Measurements from ENCODE around the gene ZDHHC18. TPM values are rescaled to one million over a fixed set of nuclear protein-coding genes. Genes with fewer than 3 reads are reported as not detected.
A peak's percentile ranks its signal among the peaks of the same experiment; 100 is the strongest.

ZDHHC18 gene
- total and polyA plus RNA-seq, 7 donors: 7.5 to 19.4 (median 12.3) TPM

GRCh38 chr1:26856181-26856580, 29.7 kb downstream of the ZDHHC18 start:
- intact Hi-C loops (cut with DNase I): no loop called here
- WGBS, 2 donors: 91 to 92% methylated on average over 11 of the region's 11 CpGs
- Histone ChIP-seq H3K27ac (no peak overlapping the region), H3K9me3 (no peaks in the 10 kb centered on the region), H3K4me1 (peaks cover 0 to 9% (median 6%) of the 10 kb centered on the region in 4 donors), H3K4me3 (no peak overlapping the region), H3K36me3 (peaks cover 8 to 48% (median 30%) of the 10 kb centered on the region in 4 donors), H3K27me3 (no peaks in the 10 kb centered on the region)
- TF ChIP-seq EP300 (IDR thresholded peaks at IDR 0.05) (no peak), POLR2A (IDR thresholded peaks at IDR 0.05) (no peak), POLR2AphosphoS5 (IDR thresholded peaks at IDR 0.05) (no peak)
- TF ChIP-seq, protein P1, sequence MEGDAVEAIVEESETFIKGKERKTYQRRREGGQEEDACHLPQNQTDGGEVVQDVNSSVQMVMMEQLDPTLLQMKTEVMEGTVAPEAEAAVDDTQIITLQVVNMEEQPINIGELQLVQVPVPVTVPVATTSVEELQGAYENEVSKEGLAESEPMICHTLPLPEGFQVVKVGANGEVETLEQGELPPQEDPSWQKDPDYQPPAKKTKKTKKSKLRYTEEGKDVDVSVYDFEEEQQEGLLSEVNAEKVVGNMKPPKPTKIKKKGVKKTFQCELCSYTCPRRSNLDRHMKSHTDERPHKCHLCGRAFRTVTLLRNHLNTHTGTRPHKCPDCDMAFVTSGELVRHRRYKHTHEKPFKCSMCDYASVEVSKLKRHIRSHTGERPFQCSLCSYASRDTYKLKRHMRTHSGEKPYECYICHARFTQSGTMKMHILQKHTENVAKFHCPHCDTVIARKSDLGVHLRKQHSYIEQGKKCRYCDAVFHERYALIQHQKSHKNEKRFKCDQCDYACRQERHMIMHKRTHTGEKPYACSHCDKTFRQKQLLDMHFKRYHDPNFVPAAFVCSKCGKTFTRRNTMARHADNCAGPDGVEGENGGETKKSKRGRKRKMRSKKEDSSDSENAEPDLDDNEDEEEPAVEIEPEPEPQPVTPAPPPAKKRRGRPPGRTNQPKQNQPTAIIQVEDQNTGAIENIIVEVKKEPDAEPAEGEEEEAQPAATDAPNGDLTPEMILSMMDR (IDR thresholded peaks at IDR 0.05): no peak
- peak; percentile 17 for DNase-seq

- Histone ChIP-seq H3K27ac (peak overlapping the region in 1 of 4 donors; percentile 59), H3K9me3 (no peaks in the 10 kb centered on the region), H3K27me3 (no peaks in the 10 kb centered on the region), H3K4me1 (peaks cover 0 to 9% (median 6%) of the 10 kb centered on the region in 4 donors), H3K36me3 (peaks cover 6 to 42% (median 24%) of the 10 kb centered on the region in 4 donors), H3K4me3 (no peak overlapping the region)
- intact Hi-C loops (cut with DNase I): no loop called here
- 85 to 91% methylated on average over 21 of the region's 21 CpGs for WGBS, 2 donors
- DNase-seq: peak; percentile 39
- TF ChIP-seq EP300 (IDR thresholded peaks at IDR 0.05) (no peak), POLR2AphosphoS5 (IDR thresholded peaks at IDR 0.05) (no peak), POLR2A (IDR thresholded peaks at IDR 0.05) (no peak)
- TF ChIP-seq, protein P1 (IDR thresholded peaks at IDR 0.05): no peak
These were observed 30.3 kb downstream of the ZDHHC18 start for GRCh38 chr1:26856604-26857469.

DNA sequence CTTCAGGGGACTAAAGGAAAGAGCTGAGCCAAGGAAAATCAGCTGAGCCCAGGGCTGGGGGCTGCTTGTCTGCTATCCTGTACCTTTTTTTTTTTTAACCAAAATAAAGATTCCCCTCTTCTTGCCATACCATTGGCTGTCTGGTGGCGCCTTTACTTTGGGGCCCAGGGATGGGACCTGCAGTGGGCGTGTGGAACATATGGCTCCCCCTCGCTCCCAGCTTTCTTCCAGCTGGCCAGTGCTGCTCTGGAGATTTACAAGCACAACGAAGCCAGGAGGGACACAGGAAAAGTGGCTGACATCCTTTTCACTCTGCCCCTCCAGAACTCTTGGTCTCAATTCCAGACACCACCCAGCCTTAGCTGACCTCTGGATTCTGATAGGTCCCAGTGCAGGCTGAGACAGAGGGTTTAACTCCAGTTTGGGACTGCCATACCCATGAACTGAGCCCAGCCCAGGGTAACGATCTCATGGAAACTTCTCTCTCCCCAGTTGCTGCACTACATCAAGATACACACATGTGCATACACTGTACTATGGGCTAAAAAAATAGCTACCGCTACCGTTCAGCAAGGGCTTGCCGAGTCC, 31.1 kb downstream of the ZDHHC18 start:
- Histone ChIP-seq H3K9me3 (no peaks in the 10 kb centered on the region), H3K36me3 (peaks cover 5 to 34% (median 18%) of the 10 kb centered on the region in 4 donors), H3K27me3 (no peaks in the 10 kb centered on the region), H3K4me1 (peaks cover 0 to 9% (median 6%) of the 10 kb centered on the region in 4 donors), H3K4me3 (no peak overlapping the region), H3K27ac (peak overlapping the region in 1 of 4 donors; percentile 59)
- intact Hi-C loops (cut with DNase I): no loop called here
- WGBS, 2 donors: 86 to 92% methylated on average over 8 of the region's 8 CpGs
- DNase-seq: peak; percentile 44
- TF ChIP-seq POLR2A (IDR thresholded peaks at IDR 0.05) (no peak), EP300 (IDR thresholded peaks at IDR 0.05) (no peak), POLR2AphosphoS5 (IDR thresholded peaks at IDR 0.05) (no peak)
- TF ChIP-seq, protein P1 (IDR thresholded peaks at IDR 0.05): no peak

GRCh38 chr1:26858160-26858559, 31.7 kb downstream of the ZDHHC18 start:
- Histone ChIP-seq H3K27ac (peak overlapping the region in 2 of 4 donors; percentile 18 to 59), H3K27me3 (no peaks in the 10 kb centered on the region), H3K4me3 (no peak overlapping the region), H3K9me3 (no peaks in the 10 kb centered on the region), H3K4me1 (peaks cover 0 to 9% (median 6%) of the 10 kb centered on the region in 4 donors), H3K36me3 (peaks cover 5 to 31% (median 16%) of the 10 kb centered on the region in 4 donors)
- TF ChIP-seq, protein P1 (IDR thresholded peaks at IDR 0.05): no peak
- TF ChIP-seq POLR2A (IDR thresholded peaks at IDR 0.05): no peak
- TF ChIP-seq POLR2AphosphoS5 (IDR thresholded peaks at IDR 0.05): no peak
- no peak for TF ChIP-seq EP300 (IDR thresholded peaks at IDR 0.05)
- peak; percentile 43 for DNase-seq
- intact Hi-C loops (cut with DNase I): no loop called here
- WGBS, 2 donors: 89 to 91% methylated on average over 4 of the region's 4 CpGs
